Measurements from ENCODE around the gene POU2F1. TPM values are rescaled to one million over a fixed set of nuclear protein-coding genes. Genes with fewer than 3 reads are reported as not detected.

Gene POU2F1
- total RNA-seq, 1 donor from 2014 or later: 36.1 TPM

- TF ChIP-seq CTCF (IDR thresholded peaks at IDR 0.05; ENCODE audit: unreplicated experiment): no peak
- no peak for DNase-seq (ENCODE audit: low spot score, unreplicated experiment)
- no peaks in the 10 kb centered on the region for H3K9me3 Mint-ChIP-seq (ENCODE audit: low read depth)
- H3K27me3 Mint-ChIP-seq: peaks cover 24% of the 10 kb centered on the region
- H3K27ac Mint-ChIP-seq: no peak overlapping the region
- H3K36me3 Mint-ChIP-seq (ENCODE audit: insufficient read depth): no peaks in the 10 kb centered on the region
- H3K4me3 Mint-ChIP-seq (ENCODE audit: low read depth): no peak overlapping the region
- H3K4me1 Mint-ChIP-seq (ENCODE audit: low read depth): peaks cover 4% of the 10 kb centered on the region
Measured at GRCh38 chr1:167450843-167451242, 230.2 kb downstream of the POU2F1 start.

GRCh38 chr1:167452483-167452882 is 231.8 kb downstream of the POU2F1 start:
- peaks cover 6% of the 10 kb centered on the region for H3K4me1 Mint-ChIP-seq (ENCODE audit: low read depth)
- no peak for TF ChIP-seq CTCF (IDR thresholded peaks at IDR 0.05; ENCODE audit: unreplicated experiment)
- no peak overlapping the region for H3K4me3 Mint-ChIP-seq (ENCODE audit: low read depth)
- H3K27me3 Mint-ChIP-seq: peaks cover 33% of the 10 kb centered on the region
- no peak for DNase-seq (ENCODE audit: low spot score, unreplicated experiment)
- no peaks in the 10 kb centered on the region for H3K9me3 Mint-ChIP-seq (ENCODE audit: low read depth)
- no peak overlapping the region for H3K27ac Mint-ChIP-seq
- H3K36me3 Mint-ChIP-seq (ENCODE audit: insufficient read depth): no peaks in the 10 kb centered on the region

GRCh38 chr1:167453123-167453522 is 232.4 kb downstream of the POU2F1 start:
- Mint-ChIP-seq H3K4me3 (ENCODE audit: low read depth) (no peak overlapping the region), H3K27me3 (peaks cover 39% of the 10 kb centered on the region), H3K4me1 (ENCODE audit: low read depth) (peaks cover 6% of the 10 kb centered on the region), H3K9me3 (ENCODE audit: low read depth) (no peaks in the 10 kb centered on the region), H3K27ac (no peak overlapping the region), H3K36me3 (ENCODE audit: insufficient read depth) (no peaks in the 10 kb centered on the region)
- TF ChIP-seq CTCF (IDR thresholded peaks at IDR 0.05; ENCODE audit: unreplicated experiment): no peak
- DNase-seq (ENCODE audit: low spot score, unreplicated experiment): no peak

- no peak for TF ChIP-seq CTCF (IDR thresholded peaks at IDR 0.05; ENCODE audit: unreplicated experiment)
- DNase-seq (ENCODE audit: low spot score, unreplicated experiment): no peak
- Mint-ChIP-seq H3K27ac (peak overlapping the region; percentile 64), H3K36me3 (ENCODE audit: insufficient read depth) (no peaks in the 10 kb centered on the region), H3K4me3 (ENCODE audit: low read depth) (peak overlapping the region; percentile 68), H3K27me3 (peaks cover 40% of the 10 kb centered on the region), H3K9me3 (ENCODE audit: low read depth) (no peaks in the 10 kb centered on the region), H3K4me1 (ENCODE audit: low read depth) (peaks cover 6% of the 10 kb centered on the region)
Measured at GRCh38 chr1:167454304-167454893, 233.7 kb downstream of the POU2F1 start.

- peaks cover 40% of the 10 kb centered on the region for H3K27me3 Mint-ChIP-seq
- peak; percentile 45 for DNase-seq (ENCODE audit: low spot score, unreplicated experiment)
- peak overlapping the region; percentile 68 for H3K4me3 Mint-ChIP-seq (ENCODE audit: low read depth)
- no peaks in the 10 kb centered on the region for H3K36me3 Mint-ChIP-seq (ENCODE audit: insufficient read depth)
- no peak for TF ChIP-seq CTCF (IDR thresholded peaks at IDR 0.05; ENCODE audit: unreplicated experiment)
- peaks cover 6% of the 10 kb centered on the region for H3K4me1 Mint-ChIP-seq (ENCODE audit: low read depth)
- no peaks in the 10 kb centered on the region for H3K9me3 Mint-ChIP-seq (ENCODE audit: low read depth)
- H3K27ac Mint-ChIP-seq: no peak overlapping the region
Measured at GRCh38 chr1:167454894-167455785, 234.5 kb downstream of the POU2F1 start.
